Stimulated activated CD4-positive, alpha-beta T cell treated with anti-CD3 and anti-CD28 coated beads, Interleukin-1b, Interleukin-23, amount 100 ng/mL, for 24 hours (primary cell): ENCODE results near the gene MATN3.

Experiments used
- DNase-seq, 4 experiments: peaks; one replicate each; pipeline ENCODE4 v3.0.0-alpha.2; 2020; ENCODE audit warnings: low read depth in 4 of 4, low spot score in 1 of 4

MATN3 gene

GRCh38 chr2:20005067-20005627 is 7.3 kb downstream of the MATN3 start:
- no peak for DNase-seq

DNA sequence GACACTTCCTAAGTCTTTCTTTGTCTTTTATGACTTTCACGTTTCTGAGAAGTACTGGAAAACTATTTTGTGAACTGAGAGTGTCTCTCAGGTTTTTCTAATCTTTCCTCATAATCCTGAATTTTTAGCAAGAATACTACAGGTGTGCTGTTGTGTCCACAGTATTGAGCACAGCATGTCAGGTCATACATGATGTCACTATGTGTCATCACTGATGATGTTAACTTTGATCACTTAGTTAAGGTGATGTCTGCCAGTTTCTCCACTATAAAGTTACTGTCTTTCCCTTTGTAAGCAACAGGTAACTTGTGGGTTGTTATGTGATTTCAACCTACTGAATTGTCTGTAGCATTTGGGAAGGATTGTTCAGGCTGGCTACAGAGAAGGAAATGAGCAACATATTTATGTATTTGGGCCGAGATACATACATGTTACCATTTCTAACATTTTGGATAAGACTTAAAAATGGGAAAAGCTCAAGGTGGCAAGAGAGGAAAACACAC is 11.1 kb downstream of the MATN3 start:
- no peak for DNase-seq

DNA sequence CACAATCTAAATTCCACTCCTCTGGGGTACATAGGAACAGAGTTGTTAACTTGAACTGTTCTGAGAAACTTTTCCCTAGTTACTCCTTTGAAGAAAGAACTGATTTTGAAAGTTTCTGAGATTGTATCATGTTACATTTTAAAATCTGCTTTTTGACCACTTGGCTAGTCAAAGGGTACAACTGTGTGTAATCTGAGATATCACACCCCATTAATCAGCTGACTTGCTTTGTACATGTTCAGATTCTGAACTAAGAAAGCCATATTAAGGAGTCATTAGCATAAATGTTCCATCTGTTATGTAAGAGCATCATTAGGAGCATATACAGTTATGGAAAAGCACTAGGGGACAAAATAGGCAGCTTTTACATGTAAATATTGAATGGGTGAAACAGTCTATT is 18.7 kb downstream of the MATN3 start:
- DNase-seq = no peak

DNA sequence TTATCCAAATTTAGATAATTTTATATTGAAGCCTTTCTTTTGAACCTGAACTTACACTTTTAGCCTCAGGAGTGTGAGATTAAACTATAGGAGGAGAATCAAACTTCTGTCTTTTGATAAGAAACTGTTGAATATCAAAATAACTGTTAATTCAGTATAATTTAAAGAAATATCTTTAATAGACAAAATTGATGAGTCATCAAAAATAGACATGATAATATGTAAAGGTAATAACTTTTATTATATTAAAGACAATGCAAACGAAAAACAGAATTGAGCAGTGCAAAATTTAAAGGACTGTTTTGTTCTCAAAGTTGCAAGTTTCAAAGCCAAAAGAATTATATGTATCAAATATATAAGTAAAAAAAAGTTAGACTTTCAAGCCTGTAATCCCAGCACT is 20.6 kb downstream of the MATN3 start:
- no peak for DNase-seq

- DNase-seq = no peak
These were observed 22.1 kb downstream of the MATN3 start for GRCh38 chr2:19990416-19990728.

GRCh38 chr2:19989667-19990415 is 22.6 kb downstream of the MATN3 start, which contains the start of gene WDR35:
Gene WDR35, minus strand, starts transcription at chr2:19990105. Its CDS starts 90 bp downstream, at chr2:19990015.
- DNase-seq = peak; percentile 80 to 90 (median 88)

- DNase-seq = no peak
These were observed 23.2 kb downstream of the MATN3 start for GRCh38 chr2:19989342-19989666.

DNA sequence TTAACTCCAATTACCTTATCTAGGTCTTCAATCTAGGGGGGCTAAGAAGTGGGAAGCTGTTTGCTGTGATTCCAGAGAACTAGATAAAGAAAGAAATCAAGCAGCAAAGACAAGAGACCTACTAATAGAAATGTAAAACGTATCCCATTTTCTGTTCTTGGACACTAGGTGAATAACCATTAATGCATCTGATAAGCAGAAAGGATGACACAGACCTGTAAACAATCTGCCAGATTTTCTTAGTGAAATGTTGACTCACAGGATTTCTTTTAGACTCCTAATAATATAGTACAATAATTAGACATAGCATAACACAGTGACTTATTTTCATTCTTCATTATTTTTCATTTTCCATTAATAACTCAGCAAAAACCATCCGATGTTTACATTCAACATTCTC is 23.9 kb downstream of the MATN3 start:
- no peak for DNase-seq

DNA sequence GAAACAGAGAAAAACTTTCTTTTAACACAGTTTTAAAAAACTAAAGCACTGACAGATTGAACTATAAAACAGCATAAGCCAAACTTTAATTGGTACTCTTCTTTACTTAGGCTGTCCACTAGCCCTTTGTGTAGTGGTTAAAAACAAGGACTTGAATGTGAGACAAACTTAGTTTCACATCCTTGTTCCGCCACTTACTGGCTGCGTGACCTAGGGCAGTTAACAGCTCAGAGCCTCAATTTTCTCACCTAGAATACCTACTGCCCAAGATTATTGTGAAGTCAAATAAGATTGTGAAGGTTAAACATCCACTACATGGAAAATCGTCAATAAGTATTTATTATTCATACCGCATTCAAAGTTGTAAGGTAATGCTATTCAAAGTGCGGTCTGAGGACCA is 24.5 kb downstream of the MATN3 start:
- no peak for DNase-seq

DNA sequence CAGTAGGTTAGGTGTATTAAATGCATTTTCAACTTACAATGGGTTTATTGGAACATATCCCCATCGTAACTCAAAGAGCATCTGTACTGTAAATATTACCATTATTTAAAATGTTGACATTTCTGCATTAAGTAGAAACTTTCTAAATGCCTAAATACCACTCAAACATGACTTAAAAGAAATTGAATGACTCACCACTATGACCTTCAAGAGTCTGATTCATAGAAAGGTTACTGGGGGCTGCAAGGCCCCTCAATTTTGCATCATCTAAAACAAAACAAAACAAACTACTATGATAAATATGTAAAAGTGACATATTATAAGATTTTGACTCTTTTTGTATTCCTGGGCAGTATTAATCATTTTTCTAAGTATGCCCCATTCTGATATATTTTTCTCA is 30.2 kb downstream of the MATN3 start:
- DNase-seq = no peak

- DNase-seq = no peak
These were observed 32.5 kb downstream of the MATN3 start for GRCh38 chr2:19979932-19980331.

DNA sequence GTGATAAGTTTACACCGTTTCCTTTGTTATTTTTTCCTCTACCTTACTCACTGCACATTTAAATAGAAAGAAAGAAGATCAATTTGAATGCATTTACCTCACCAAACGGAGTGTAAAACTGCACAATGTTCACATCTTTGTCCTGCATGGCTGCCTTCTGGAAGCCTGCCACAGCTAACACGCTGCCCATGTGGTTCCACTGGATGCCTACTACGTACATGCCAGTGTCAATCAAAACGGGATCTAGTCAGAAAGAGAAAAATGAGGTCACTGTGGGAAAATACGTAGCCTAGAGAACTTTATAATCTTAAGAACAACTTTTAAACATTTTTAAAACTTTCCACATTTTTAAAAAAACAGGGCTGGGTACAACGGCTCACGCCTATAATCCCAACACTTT is 39.0 kb downstream of the MATN3 start:
- no peak for DNase-seq

GRCh38 chr2:19971691-19972090 is 40.8 kb downstream of the MATN3 start:
- no peak for DNase-seq

DNA sequence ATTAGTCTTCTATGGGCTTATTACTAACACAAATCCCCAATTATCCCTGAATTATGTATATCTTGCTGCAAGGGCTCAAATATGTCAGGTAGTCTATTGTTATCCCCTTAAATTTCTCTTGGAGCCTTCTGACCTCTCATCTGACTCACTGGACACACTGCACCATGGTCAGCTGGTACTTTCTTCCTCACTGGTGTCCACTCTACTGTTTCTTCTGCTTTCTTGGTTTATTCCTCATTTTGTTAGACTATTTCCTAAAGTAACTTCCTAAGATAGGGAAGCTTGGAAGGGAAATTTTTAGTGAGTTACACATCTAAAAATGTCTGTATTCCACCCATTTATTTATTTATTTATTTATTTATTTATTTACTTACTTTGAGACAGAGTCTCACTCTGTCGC is 49.1 kb downstream of the MATN3 start:
- DNase-seq = no peak

GRCh38 chr2:19955544-19956422 is 56.7 kb downstream of the MATN3 start:
- peak in 2 of 4 experiments; percentile 4 to 12 for DNase-seq

GRCh38 chr2:19949071-19949470 is 63.4 kb downstream of the MATN3 start:
- DNase-seq = no peak

GRCh38 chr2:19947184-19947940 is 65.1 kb downstream of the MATN3 start:
- DNase-seq = no peak

GRCh38 chr2:19944205-19944845 is 68.1 kb downstream of the MATN3 start:
- DNase-seq = no peak

GRCh38 chr2:19943189-19943588 is 69.3 kb downstream of the MATN3 start:
- no peak for DNase-seq

DNA sequence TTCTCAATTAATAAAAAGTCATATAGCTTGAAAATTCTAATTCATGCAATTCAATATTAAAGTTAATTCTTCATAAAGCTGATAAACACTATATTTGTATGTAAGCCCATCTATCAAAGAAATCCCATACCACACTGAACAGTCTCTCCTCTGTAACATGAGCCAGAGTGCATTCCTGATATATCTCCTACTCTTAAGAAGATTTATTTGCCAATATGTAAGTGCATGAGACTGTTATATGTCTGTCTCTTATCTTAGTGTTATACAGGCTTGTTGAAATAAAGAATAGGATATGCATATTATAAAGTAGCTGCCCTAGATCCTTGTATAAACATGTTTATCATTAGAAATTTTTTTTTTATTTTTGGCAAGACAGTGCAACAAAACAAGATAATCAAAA is 70.3 kb downstream of the MATN3 start:
- DNase-seq = no peak
